DMS53 (cell line): ENCODE results near the gene NT5DC4.

Experiments
- DNase-seq: peaks from one replicate; lab custom pipeline; 2025; lab: John Stamatoyannopoulos, UW

Gene NT5DC4

GRCh38 chr2:112755444-112755843, 34.6 kb downstream of the NT5DC4 start:
- no peak for DNase-seq

DNA sequence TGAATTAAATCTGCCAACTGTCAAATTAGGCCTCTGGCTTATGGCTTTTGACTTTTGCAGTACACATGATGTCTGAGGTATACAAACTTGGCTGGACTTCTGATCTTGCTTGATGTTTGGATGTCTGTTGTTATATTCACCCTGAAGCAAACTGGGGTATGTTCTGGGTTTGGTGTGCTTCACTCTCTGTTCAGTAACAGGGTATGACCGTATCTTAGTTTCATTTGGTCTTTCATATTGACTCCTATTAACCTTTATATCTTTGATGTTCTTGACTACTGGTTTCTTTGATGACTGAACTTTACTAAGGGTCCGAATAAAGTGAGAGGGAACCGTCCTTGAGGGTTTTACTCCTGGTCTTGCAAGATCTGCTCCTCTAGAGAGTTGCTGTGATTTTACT, 35.4 kb downstream of the NT5DC4 start:
- no peak for DNase-seq

DNA sequence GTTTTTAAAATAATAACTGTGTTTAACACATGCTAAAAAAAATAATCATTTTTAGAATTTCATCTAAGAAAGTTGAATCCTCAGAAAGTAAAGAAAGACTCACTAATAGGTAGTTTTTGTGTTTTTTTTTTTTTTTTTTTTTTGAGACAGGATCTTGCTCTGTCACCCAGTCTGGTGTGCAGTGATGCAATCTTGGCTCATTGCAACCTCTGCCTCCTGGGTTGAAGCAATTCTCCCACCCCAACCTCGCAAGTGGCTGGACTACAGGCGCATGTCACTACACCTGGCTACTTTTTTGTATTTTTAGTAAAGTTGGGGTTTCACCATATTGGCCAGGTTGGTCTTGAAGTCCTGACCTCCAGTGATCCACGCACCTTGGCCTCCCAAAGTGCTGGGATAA, 36.4 kb downstream of the NT5DC4 start:
- DNase-seq, result no peak

DNA sequence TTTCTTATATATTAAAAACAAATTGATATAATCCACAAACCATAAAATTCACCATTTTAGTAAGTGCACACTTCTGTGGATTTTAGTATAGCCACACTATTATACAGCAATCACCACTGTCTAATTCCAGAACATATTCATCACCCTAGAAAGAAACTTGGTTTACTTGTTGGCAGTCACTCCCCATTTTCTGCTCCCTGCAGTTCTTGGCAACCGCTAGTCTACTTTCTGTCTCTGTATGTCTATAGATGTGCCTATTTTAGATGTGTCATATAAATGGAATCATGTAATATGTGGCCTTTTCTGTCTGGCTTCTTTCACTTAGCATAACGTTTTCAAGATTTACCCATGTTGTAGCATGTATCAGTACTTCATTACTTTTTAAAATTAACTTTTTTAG, 37.9 kb downstream of the NT5DC4 start:
- DNase-seq, result no peak

- no peak for DNase-seq
These were observed 39.3 kb downstream of the NT5DC4 start for GRCh38 chr2:112760149-112760548.

- no peak for DNase-seq
These were observed 41.5 kb downstream of the NT5DC4 start for GRCh38 chr2:112762276-112762675.

GRCh38 chr2:112764071-112765044, 43.5 kb downstream of the NT5DC4 start, which contains the start of gene CKAP2L:
Gene CKAP2L, minus strand, starts transcription at chr2:112764609. Its CDS starts 11 bp downstream, at chr2:112764598.
- peak; percentile 99 for DNase-seq

DNA sequence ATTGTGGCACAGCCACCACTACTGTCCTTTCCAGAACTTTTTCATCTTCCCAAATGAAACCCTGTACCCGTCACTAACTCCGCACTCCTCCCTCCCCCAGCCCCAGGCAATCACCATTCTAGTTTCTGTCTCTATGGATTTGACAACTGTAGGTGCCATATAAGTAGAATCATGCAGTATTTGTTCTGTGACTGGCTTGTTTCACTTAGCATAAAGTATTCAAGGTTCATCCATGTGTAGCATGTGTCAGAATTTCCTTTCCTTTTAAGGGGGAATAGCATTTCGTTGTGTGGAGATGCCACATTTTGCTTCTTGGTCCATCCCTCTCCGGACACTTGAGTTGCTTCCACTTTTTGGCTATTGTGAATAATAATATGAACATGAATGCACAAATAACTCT, 44.4 kb downstream of the NT5DC4 start:
- peak; percentile 42 for DNase-seq

- DNase-seq, result peak; percentile 14
These were observed 47.0 kb downstream of the NT5DC4 start for GRCh38 chr2:112767693-112768330.

DNA sequence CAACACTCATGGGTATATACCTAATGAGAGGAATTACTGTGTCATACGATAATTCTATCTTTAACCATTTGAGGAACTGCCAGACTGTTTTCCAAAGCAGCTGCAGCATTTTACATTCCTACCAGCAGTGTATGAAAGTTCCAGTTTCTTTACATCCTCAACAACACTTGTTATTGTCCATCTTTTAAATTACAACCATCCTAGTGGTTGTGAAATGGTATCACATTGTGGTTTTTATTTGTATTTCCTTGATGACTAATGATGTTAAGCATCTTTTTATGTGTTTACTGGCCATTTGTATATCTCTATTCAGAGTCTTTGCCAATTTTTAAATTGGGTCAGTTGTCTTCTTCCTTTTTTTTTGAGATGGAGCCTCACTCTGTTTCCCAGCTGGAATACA, 47.6 kb downstream of the NT5DC4 start:
- DNase-seq, result peak; percentile 54

DNA sequence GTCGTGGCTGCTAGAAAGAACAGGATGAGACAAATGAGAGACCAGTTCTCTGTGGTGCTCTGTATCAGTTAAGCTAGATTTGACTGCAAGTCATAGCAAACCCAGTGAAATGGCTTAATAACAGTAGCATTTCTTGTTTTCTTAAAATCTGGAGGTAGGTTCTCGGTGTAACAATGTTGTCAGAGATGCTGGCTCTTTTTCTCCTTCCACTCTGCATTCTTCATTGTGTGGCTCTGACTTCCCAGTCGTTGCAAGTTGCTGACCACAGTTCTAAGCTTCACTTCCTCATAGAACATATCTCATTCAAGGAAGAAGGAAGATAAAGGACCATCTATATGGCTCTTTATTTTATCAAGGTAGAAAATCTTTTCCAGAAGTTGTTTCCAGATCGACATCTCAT, 51.5 kb downstream of the NT5DC4 start:
- no peak for DNase-seq

DNA sequence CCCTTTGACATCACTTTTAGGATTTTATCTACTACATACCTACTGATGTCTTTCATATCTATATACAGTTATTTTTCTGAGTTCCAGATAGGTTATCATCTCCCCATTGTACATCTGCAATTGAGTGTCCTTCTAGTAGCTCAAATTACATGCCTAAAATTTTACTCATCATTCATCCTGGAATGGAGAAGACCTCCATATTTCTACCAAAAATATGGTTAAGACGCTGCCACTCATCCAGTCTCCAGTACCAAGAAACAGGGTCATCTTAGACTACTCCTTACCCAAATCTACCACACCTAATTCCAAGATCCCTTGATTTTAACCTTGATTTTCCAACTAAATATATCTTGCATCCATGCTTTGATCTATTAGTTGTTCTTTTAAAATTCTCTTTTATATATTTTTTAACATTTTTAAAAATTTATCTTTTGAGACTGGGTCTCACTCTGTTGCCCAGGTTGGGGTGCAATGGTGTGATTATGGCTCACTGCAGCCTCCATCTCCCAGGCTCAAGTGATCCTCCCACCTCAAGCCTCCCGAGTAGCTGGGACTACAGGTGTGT, 52.2 kb downstream of the NT5DC4 start:
- no peak for DNase-seq

DNA sequence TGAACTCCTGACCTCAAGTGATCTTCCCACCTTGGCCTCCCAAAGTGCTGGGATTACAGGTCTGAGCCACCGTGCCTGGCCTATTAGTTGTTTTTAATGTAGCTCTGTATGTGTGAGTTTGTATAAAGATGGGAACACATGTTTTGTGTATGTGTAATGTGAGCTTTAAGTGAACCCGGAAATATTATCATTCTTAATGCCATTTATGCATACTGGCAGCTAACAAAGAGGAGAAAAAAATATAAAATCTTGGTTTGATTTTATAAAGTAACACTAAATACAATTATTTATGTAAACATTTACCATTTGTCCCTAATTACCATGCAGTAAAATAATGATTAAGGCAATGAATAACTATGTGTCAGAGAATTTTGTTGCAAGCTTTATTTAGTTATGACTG, 52.7 kb downstream of the NT5DC4 start:
- DNase-seq, result no peak

DNA sequence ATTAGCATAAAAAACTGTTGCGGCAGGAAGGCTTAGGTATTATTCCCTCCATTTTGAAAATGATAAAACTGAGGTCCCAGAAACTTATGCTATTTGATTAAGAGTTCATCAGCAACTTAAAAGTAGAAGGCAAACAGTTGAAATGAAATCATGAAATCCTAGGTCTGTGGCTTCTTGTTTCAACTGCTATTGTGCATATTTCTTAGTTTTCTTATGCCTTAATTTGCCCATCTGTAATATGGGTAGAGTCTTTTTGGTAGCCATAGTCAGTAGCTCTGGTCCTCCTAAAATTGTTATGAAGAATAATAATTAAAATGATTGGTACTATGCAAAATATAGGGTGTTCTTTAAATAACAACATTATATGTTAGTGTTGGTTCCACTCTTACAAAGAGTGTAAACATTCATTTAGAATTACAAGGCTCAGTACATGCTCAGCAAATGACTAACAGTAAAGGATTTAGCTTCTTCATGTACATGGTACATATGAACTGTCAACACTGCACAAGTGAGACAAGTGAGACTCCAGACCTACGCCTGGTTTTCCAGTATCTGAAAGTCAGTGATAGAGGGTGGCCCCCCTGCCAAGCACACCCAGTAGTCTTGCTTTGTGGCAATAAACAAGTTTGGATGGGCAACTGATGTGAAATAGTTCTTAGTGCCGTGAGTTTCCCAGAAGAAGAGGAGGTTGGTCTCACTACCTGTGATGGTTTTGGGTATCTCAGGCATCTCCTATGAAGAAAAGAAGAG, 53.9 kb downstream of the NT5DC4 start:
- DNase-seq, result no peak

GRCh38 chr2:112776113-112776512, 55.3 kb downstream of the NT5DC4 start:
- DNase-seq, result no peak

- DNase-seq, result no peak
These were observed 56.2 kb downstream of the NT5DC4 start for GRCh38 chr2:112777036-112777435.

- DNase-seq, result no peak
These were observed 58.8 kb downstream of the NT5DC4 start for GRCh38 chr2:112779598-112779997.

GRCh38 chr2:112782234-112782799, 61.5 kb downstream of the NT5DC4 start:
- DNase-seq, result no peak

GRCh38 chr2:112783187-112783714, 62.4 kb downstream of the NT5DC4 start:
- no peak for DNase-seq

- DNase-seq, result no peak
These were observed 63.7 kb downstream of the NT5DC4 start, which contains the start of gene IL1A for GRCh38 chr2:112784199-112785189. Gene IL1A, minus strand, starts transcription at chr2:112784493. Its CDS starts 723 bp downstream, at chr2:112783770.
